Hepatocyte (in vitro differentiated cells): ENCODE measurements around the gene ACTR3.

Experiments
- CTCF ChIP-seq: fragments of 200-600 bp; sonication (generic); IDR thresholded peaks from 2 replicates; pipeline ENCODE4 v1.5.1; 2016; ENCODE audit warnings: antibody characterized with exemption, mild to moderate bottlenecking; ENCODE audit not compliant: poor library complexity
- EZH2 ChIP-seq: fragments of 200-600 bp; sonication (generic); IDR thresholded peaks from 2 replicates; pipeline ENCODE4 v1.6.1; 2016; ENCODE audit warnings: antibody characterized with exemption, mild to moderate bottlenecking, borderline replicate concordance
- EZH2phosphoT487 ChIP-seq: fragments of 200-600 bp; sonication (generic); IDR thresholded peaks from one replicate; pipeline ENCODE4 v1.6.1; 2018; ENCODE audit warnings: antibody characterized with exemption, mild to moderate bottlenecking, low read depth, moderate library complexity; ENCODE audit not compliant: unreplicated experiment, severe bottlenecking

DNA sequence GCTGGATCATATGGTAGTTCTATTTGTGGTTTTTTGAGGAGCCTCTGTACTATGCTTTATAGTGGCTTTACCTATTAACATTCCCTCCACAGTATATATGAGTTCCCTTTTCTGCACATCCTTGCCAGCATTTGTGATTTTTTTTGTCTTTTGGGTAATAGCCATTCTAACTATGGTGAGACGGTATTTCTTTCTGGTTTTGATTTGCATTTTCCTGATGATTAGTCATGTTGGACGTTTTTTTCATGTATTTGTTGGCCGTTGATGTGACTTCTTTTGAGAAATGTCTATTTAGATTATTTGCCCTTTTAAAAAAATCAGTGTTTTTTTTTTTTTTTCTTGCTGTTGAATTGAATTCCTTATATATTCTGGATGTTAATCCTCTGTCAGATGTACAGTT lies 31.1 kb downstream of the ACTR3 start:
- TF ChIP-seq CTCF (no peak), EZH2 (no peak), EZH2phosphoT487 (no peak)
